NB4 (cell line): ENCODE results near the gene CPT1C.

Experiments used
- DNase-seq: peaks from one replicate; pipeline ENCODE4 v3.0.0; 2010; ENCODE audit warnings: low read depth
- H3K4me3 ChIP-seq: one replicate; pipeline ENCODE4 v1.5.1; 2011; ENCODE audit warnings: mild to moderate bottlenecking, low read depth, low read length, moderate library complexity
- CTCF ChIP-seq: IDR thresholded peaks from one replicate; pipeline ENCODE4 v1.5.1; 2012; ENCODE audit warnings: low read depth, low read length
- MAX ChIP-seq: IDR thresholded peaks from 2 replicates; pipeline ENCODE4 v1.6.1; 2011; ENCODE audit warnings: low read depth, low read length
- MYC ChIP-seq: IDR thresholded peaks from 2 replicates; pipeline ENCODE4 v1.6.1; 2011; ENCODE audit warnings: low read depth, low read length
- POLR2A ChIP-seq: IDR thresholded peaks from 2 replicates; pipeline ENCODE4 v1.6.1; 2011; ENCODE audit warnings: mild to moderate bottlenecking; ENCODE audit not compliant: insufficient read length; ENCODE audit errors: extremely low read depth

CPT1C gene

GRCh38 chr19:49704888-49705642 is 14.1 kb downstream of the CPT1C start:
- DNase-seq: no peak
- no peak overlapping the region for H3K4me3 ChIP-seq
- no peak for TF ChIP-seq MYC
- no peak for TF ChIP-seq POLR2A
- no peak for TF ChIP-seq MAX

GRCh38 chr19:49705919-49706318 is 15.0 kb downstream of the CPT1C start:
- no peak for DNase-seq
- TF ChIP-seq MAX (no peak), POLR2A (no peak), CTCF (no peak), MYC (no peak)
- no peak overlapping the region for H3K4me3 ChIP-seq

- no peak for DNase-seq
- no peak overlapping the region for H3K4me3 ChIP-seq
- no peak for TF ChIP-seq MYC
- no peak for TF ChIP-seq POLR2A
- no peak for TF ChIP-seq CTCF
- no peak for TF ChIP-seq MAX
Measured at GRCh38 chr19:49710372-49710951, 19.5 kb downstream of the CPT1C start.

- DNase-seq: peak; percentile 32
- no peak overlapping the region for H3K4me3 ChIP-seq
- no peak for TF ChIP-seq MAX
- no peak for TF ChIP-seq MYC
- no peak for TF ChIP-seq POLR2A
- no peak for TF ChIP-seq CTCF
Measured at GRCh38 chr19:49712397-49712859, 21.5 kb downstream of the CPT1C start.

GRCh38 chr19:49713236-49713845 is 22.4 kb downstream of the CPT1C start:
- DNase-seq: no peak
- no peak overlapping the region for H3K4me3 ChIP-seq
- TF ChIP-seq MAX (no peak), POLR2A (no peak), MYC (no peak), CTCF (no peak)

- DNase-seq: peak; percentile 52
- H3K4me3 ChIP-seq: no peak overlapping the region
- TF ChIP-seq POLR2A (no peak), MAX (0 out of 2 replicates have a peak, but pooled peaks have one; percentile 42)
Measured at GRCh38 chr19:49716154-49716553, 25.2 kb downstream of the CPT1C start.
